IMR-90 (cell line): ENCODE data around the gene TMPRSS3. TPM values are rescaled to one million over a fixed set of nuclear protein-coding genes. Genes with fewer than 3 reads are reported as not detected.

ENCODE experiments used
- ATAC-seq: fragments of 200-7000 bp; cut with Tn5 transposase; 2 replicates; pipeline ENCODE4 v1.9.1; 2020; ENCODE audit warnings: low read depth, mild to moderate bottlenecking, moderate library complexity
- BruUV-seq: library from RNA; stranded (reverse); fragments of 400-500 nt; replicated peaks from 2 replicates; lab custom pipeline; 2021; lab: Mats Ljungman, UMichigan
- CTCF ChIA-PET: fragments of 300-600 bp; formaldehyde crosslinking; extraction: SDS; loops from one replicate; lab custom pipeline; 2021; ENCODE audit warnings: antibody characterized with exemption; lab: Yijun Ruan, JAX
- POLR2A ChIA-PET: fragments of 300-600 bp; sonication (Branson Sonifier 250); formaldehyde crosslinking; loops from one replicate; lab custom pipeline; 2022; ENCODE audit warnings: antibody characterized with exemption; ENCODE audit not compliant: unreplicated experiment; lab: Charles Lee
- DNase-seq: peaks from one replicate; pipeline ENCODE4 v3.0.0; 2013
- H2AFZ ChIP-seq: replicated peaks from 2 replicates; pipeline ENCODE3; 2013; ENCODE audit warnings: low read length, mild to moderate bottlenecking; ENCODE audit not compliant: poor library complexity
- H2AK5ac ChIP-seq: 2 replicates; pipeline ENCODE4 v1.6.1; 2013; ENCODE audit warnings: low read depth, low read length, inconsistent platforms
- H2AK9ac ChIP-seq: replicated peaks from 2 replicates; pipeline ENCODE3; 2013; ENCODE audit warnings: mild to moderate bottlenecking, low read depth, low read length, moderate library complexity; ENCODE audit not compliant: poor library complexity
- H2BK120ac ChIP-seq: 2 replicates; pipeline ENCODE4 v1.6.1; 2013; ENCODE audit warnings: low read depth, low read length, inconsistent platforms
- H2BK15ac ChIP-seq: 3 replicates; pipeline ENCODE4 v1.6.1; 2013; ENCODE audit warnings: low read depth, low read length, inconsistent platforms
- H2BK20ac ChIP-seq: 2 replicates; pipeline ENCODE4 v1.6.1; 2013; ENCODE audit warnings: low read depth, mild to moderate bottlenecking, inconsistent platforms, low read length, moderate library complexity
- H2BK5ac ChIP-seq: 2 replicates; pipeline ENCODE4 v1.6.1; 2013; ENCODE audit warnings: mild to moderate bottlenecking, low read depth, low read length, inconsistent platforms; ENCODE audit not compliant: poor library complexity, severe bottlenecking
- H3K14ac ChIP-seq: replicated peaks from 2 replicates; pipeline ENCODE4 v1.6.1; 2013; ENCODE audit warnings: low read depth, low read length, inconsistent platforms
- H3K18ac ChIP-seq: 2 replicates; pipeline ENCODE4 v1.6.1; 2013; ENCODE audit warnings: low read depth, low read length, control low read depth
- H3K23ac ChIP-seq: 2 replicates; pipeline ENCODE4 v1.6.1; 2013; ENCODE audit warnings: low read depth, low read length, inconsistent platforms
- H3K27ac ChIP-seq: 2 replicates; pipeline ENCODE4 v1.5.1; 2013; ENCODE audit warnings: mild to moderate bottlenecking, control low read depth, low read length; ENCODE audit not compliant: insufficient read depth
- H3K27me3 ChIP-seq: 2 replicates; pipeline ENCODE4 v1.6.1; 2013; ENCODE audit warnings: low read length; ENCODE audit not compliant: control insufficient read depth, insufficient read depth
- H3K36me3 ChIP-seq: 2 replicates; pipeline ENCODE4 v1.6.1; 2013; ENCODE audit warnings: low read length, mixed read lengths; ENCODE audit not compliant: control insufficient read depth, insufficient read depth
- H3K4ac ChIP-seq: 2 replicates; pipeline ENCODE4 v1.6.1; 2013; ENCODE audit warnings: low read depth, low read length, inconsistent platforms
- H3K4me1 ChIP-seq: 2 replicates; pipeline ENCODE4 v1.6.1; 2013; ENCODE audit warnings: low read length, mixed read lengths; ENCODE audit not compliant: control insufficient read depth, insufficient read depth
- H3K4me2 ChIP-seq: 2 replicates; pipeline ENCODE4 v1.6.1; 2013; ENCODE audit warnings: low read depth, mild to moderate bottlenecking, control low read depth, low read length, moderate library complexity
- H3K4me3 ChIP-seq: 2 replicates; pipeline ENCODE4 v1.5.1; 2013; ENCODE audit warnings: low read depth, mild to moderate bottlenecking, control low read depth, low read length, moderate library complexity; ENCODE audit not compliant: insufficient read depth
- H3K56ac ChIP-seq: 2 replicates; pipeline ENCODE4 v1.6.1; 2013; ENCODE audit warnings: low read length, inconsistent platforms; ENCODE audit not compliant: insufficient read depth; ENCODE audit errors: extremely low read depth
- H3K79me1 ChIP-seq, 2 experiments: 2 replicates each; pipeline ENCODE4 v1.6.1; 2013; ENCODE audit warnings: low read length in 2 of 2, inconsistent platforms in 1 of 2, low read depth in 1 of 2
- H3K9ac ChIP-seq: 2 replicates; pipeline ENCODE4 v1.6.1; 2013; ENCODE audit warnings: low read depth, low read length, control low read depth
- H3K9me1 ChIP-seq: 2 replicates; pipeline ENCODE4 v1.6.1; 2013; ENCODE audit warnings: low read length, inconsistent platforms; ENCODE audit not compliant: insufficient read depth
- H3K9me3 ChIP-seq: 2 replicates; pipeline ENCODE4 v1.6.1; 2013; ENCODE audit warnings: low read length; ENCODE audit not compliant: control insufficient read depth, insufficient read depth
- H4K20me1 ChIP-seq: 2 replicates; pipeline ENCODE4 v1.6.1; 2013; ENCODE audit warnings: low read length, inconsistent platforms; ENCODE audit not compliant: insufficient read depth
- H4K5ac ChIP-seq: 2 replicates; pipeline ENCODE4 v1.6.1; 2013; ENCODE audit warnings: mild to moderate bottlenecking, low read depth, low read length, control low read depth
- H4K8ac ChIP-seq, 2 experiments: 2 replicates each; pipeline ENCODE4 v1.6.1; 2013; ENCODE audit warnings: low read depth in 2 of 2, low read length in 2 of 2, control low read depth in 1 of 2, inconsistent platforms in 1 of 2
- H4K91ac ChIP-seq: 2 replicates; pipeline ENCODE4 v1.6.1; 2013; ENCODE audit warnings: low read depth, low read length, inconsistent platforms; ENCODE audit not compliant: insufficient read depth
- BHLHE40 ChIP-seq: fragments of 150-350 bp; IDR thresholded peaks from 2 replicates; pipeline ENCODE4 v1.6.1; 2016; ENCODE audit warnings: mild to moderate bottlenecking, low read depth, low read length
- CEBPB ChIP-seq: IDR thresholded peaks from 2 replicates; pipeline ENCODE4 v1.6.1; 2012; ENCODE audit warnings: low read depth, low read length, improper control_type of control experiment
- CHD1 ChIP-seq: IDR thresholded peaks from 2 replicates; pipeline ENCODE4 v1.6.1; 2012; ENCODE audit warnings: low read depth, low read length, improper control_type of control experiment
- FOS ChIP-seq: fragments of 150-350 bp; IDR thresholded peaks from 2 replicates; pipeline ENCODE4 v1.6.1; 2016; ENCODE audit warnings: low read depth, low read length
- NFE2L2 ChIP-seq: fragments of 150-350 bp; IDR thresholded peaks from 2 replicates; pipeline ENCODE4 v1.6.1; 2016; ENCODE audit warnings: low read depth, mild to moderate bottlenecking, low read length
- POLR2A ChIP-seq: IDR thresholded peaks from 2 replicates; pipeline ENCODE4 v1.6.1; 2012; ENCODE audit warnings: mild to moderate bottlenecking, low read depth, low read length
- RAD21 ChIP-seq: IDR thresholded peaks from 2 replicates; pipeline ENCODE4 v1.6.1; 2012; ENCODE audit warnings: low read length, improper control_type of control experiment
- RCOR1 ChIP-seq: IDR thresholded peaks from 2 replicates; pipeline ENCODE4 v1.6.1; 2012; ENCODE audit warnings: mild to moderate bottlenecking, low read length, improper control_type of control experiment; ENCODE audit not compliant: insufficient replicate concordance
- RFX5 ChIP-seq: IDR thresholded peaks from 2 replicates; pipeline ENCODE4 v1.8.0; 2012; ENCODE audit warnings: low read depth, mild to moderate bottlenecking, low read length, moderate library complexity
- SMC3 ChIP-seq: fragments of 150-350 bp; IDR thresholded peaks from 2 replicates; pipeline ENCODE4 v1.6.1; 2016; ENCODE audit warnings: low read depth, mild to moderate bottlenecking, antibody characterized with exemption, low read length, moderate library complexity
- WGBS, 2 experiments: methylation state at CpG; one replicate each; pipeline versions ENCODE4 v1.1.5 to v1.1.7; 2013; ENCODE audit warnings: missing lambda C conversion rate in 2 of 2; ENCODE audit not compliant: insufficient read length in 1 of 2; ENCODE audit errors: extremely low coverage in 2 of 2; 5-methylcytosine and 5-hydroxymethylcytosine counted together
- dilution Hi-C: fragments of 300-500 bp; cut with HindIII; formaldehyde crosslinking; loops from one replicate; pipeline ENCODE4 v1.14.3; 2018; ENCODE audit warnings: low sequenced_read_pairs; ENCODE audit not compliant: unreplicated experiment
- in situ Hi-C: fragments of 300-500 bp; cut with MboI; formaldehyde crosslinking; loops from 3 replicates; pipeline ENCODE4 v1.14.3; 2019; ENCODE audit warnings: low sequenced_read_pairs, inconsistent platforms, mixed read lengths
- intact Hi-C: fragments of 100-400 bp; cut with micrococcal nuclease; formaldehyde crosslinking; loops from 2 replicates; pipeline ENCODE4 v1.10.0; 2022
- polyA plus RNA-seq, 3 experiments: library from polyadenylated mRNA; depleted of rRNA; stranded (reverse); fragments of >200 nt; gene quantifications; 2 replicates each; pipeline ENCODE4 v1.2.3, GENCODE V29; 2012; ENCODE audit warnings: low replicate concordance in 1 of 3
- total RNA-seq: library from RNA; depleted of rRNA; stranded (reverse); fragments of >200 nt; gene quantifications from 2 replicates; pipeline ENCODE4 v1.2.3, GENCODE V29; 2012
- TF ChIP-seq, protein P1 (sequence below): fragments of 150-350 bp; IDR thresholded peaks from 2 replicates; pipeline ENCODE4 v1.6.1; 2016; ENCODE audit warnings: low read depth, mild to moderate bottlenecking, low read length, moderate library complexity, borderline replicate concordance
- TF ChIP-seq, protein P2 (sequence below): fragments of 150-350 bp; IDR thresholded peaks from 2 replicates; pipeline ENCODE4 v1.6.1; 2017; ENCODE audit warnings: mild to moderate bottlenecking, antibody characterized with exemption, low read length, low read depth
- TF ChIP-seq, protein P3 (sequence below): conservative IDR thresholded peaks from 2 replicates; pipeline ENCODE4 v1.5.1; 2012; ENCODE audit warnings: mild to moderate bottlenecking, low read depth, low read length, improper control_type of control experiment

The TMPRSS3 gene
- total and polyA plus RNA-seq, 2 of the 4 experiments (the other 2 are of a cell fraction): not detected

DNA sequence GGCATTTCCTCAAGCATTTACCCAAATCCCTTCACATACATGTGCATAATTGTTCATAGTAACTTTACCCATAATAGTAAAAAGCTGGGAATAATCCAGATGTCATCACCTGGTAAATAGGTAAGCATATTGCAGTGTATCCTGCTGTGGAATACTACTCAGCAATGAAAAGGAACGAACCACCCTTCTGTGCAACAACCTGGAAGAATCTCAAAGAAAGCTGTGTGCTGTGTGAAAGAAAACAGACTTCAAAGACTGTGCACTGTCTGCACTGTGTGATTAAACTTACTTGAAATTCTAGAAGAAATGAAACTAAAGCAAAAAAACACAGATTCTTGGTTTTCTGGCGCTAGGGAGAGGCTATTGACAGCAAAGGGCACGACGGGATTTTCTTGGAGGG lies 58.6 kb downstream of the TMPRSS3 start:
- Histone ChIP-seq H3K9me3 (no peaks in the 10 kb centered on the region; the same call in 1 of the 2 replicates), H2BK5ac (no peak overlapping the region), H3K18ac (no peak overlapping the region), H4K20me1 (no peaks in the 10 kb centered on the region), H3K9ac (no peak overlapping the region), H4K91ac (no peak overlapping the region), H3K56ac (no peak overlapping the region), H3K4me3 (no peak overlapping the region), H3K4ac (no peak overlapping the region), H3K36me3 (no peaks in the 10 kb centered on the region), H2BK15ac (no peak overlapping the region), H3K23ac (no peak overlapping the region), H2AK5ac (no peak overlapping the region), H3K14ac (no peak overlapping the region), H2AFZ (no peak overlapping the region), H2AK9ac (no peak overlapping the region), H3K9me1 (no peaks in the 10 kb centered on the region; the same call in 1 of the 2 replicates), H4K5ac (no peak overlapping the region), H3K27me3 (peaks cover 21% of the 10 kb centered on the region), H3K4me2 (no peak overlapping the region), H3K4me1 (no peaks in the 10 kb centered on the region; the same call in 1 of the 2 replicates), H3K27ac (no peak overlapping the region), H2BK120ac (no peak overlapping the region), H2BK20ac (no peak overlapping the region), H4K8ac (no peak overlapping the region), H3K79me1 (no peaks in the 10 kb centered on the region)
- DNase-seq (no peak), ATAC-seq (no peak)
- no CpG with 5 or more reads among the region's 4 CpGs for WGBS, 2 experiments
- in situ Hi-C loops: no loop called here
- TF ChIP-seq, protein P1, sequence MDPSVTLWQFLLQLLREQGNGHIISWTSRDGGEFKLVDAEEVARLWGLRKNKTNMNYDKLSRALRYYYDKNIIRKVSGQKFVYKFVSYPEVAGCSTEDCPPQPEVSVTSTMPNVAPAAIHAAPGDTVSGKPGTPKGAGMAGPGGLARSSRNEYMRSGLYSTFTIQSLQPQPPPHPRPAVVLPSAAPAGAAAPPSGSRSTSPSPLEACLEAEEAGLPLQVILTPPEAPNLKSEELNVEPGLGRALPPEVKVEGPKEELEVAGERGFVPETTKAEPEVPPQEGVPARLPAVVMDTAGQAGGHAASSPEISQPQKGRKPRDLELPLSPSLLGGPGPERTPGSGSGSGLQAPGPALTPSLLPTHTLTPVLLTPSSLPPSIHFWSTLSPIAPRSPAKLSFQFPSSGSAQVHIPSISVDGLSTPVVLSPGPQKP: no peak
- TF ChIP-seq, protein P2, sequence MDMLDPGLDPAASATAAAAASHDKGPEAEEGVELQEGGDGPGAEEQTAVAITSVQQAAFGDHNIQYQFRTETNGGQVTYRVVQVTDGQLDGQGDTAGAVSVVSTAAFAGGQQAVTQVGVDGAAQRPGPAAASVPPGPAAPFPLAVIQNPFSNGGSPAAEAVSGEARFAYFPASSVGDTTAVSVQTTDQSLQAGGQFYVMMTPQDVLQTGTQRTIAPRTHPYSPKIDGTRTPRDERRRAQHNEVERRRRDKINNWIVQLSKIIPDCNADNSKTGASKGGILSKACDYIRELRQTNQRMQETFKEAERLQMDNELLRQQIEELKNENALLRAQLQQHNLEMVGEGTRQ: no peak
- no peak for TF ChIP-seq CEBPB
- no peak for TF ChIP-seq RAD21
- TF ChIP-seq RCOR1: no peak
- no peak for TF ChIP-seq NFE2L2
- TF ChIP-seq, protein P3, sequence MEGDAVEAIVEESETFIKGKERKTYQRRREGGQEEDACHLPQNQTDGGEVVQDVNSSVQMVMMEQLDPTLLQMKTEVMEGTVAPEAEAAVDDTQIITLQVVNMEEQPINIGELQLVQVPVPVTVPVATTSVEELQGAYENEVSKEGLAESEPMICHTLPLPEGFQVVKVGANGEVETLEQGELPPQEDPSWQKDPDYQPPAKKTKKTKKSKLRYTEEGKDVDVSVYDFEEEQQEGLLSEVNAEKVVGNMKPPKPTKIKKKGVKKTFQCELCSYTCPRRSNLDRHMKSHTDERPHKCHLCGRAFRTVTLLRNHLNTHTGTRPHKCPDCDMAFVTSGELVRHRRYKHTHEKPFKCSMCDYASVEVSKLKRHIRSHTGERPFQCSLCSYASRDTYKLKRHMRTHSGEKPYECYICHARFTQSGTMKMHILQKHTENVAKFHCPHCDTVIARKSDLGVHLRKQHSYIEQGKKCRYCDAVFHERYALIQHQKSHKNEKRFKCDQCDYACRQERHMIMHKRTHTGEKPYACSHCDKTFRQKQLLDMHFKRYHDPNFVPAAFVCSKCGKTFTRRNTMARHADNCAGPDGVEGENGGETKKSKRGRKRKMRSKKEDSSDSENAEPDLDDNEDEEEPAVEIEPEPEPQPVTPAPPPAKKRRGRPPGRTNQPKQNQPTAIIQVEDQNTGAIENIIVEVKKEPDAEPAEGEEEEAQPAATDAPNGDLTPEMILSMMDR: no peak
- TF ChIP-seq FOS: no peak
- no peak for TF ChIP-seq BHLHE40
- no peak for TF ChIP-seq RFX5
- no peak for TF ChIP-seq POLR2A
- no peak for TF ChIP-seq SMC3
- TF ChIP-seq CHD1: no peak
- POLR2A ChIA-PET: no interaction called here
- intact Hi-C loops: loop anchor here (1.0 kb wide), 1 partner anchor 192 kb away; no protein-coding TSS in a partner anchor
- dilution Hi-C loops: no loop called here
- no TSS peak for BruUV-seq
- CTCF ChIA-PET: no interaction called here
